ENCODE data around the gene C11orf52.

C11orf52 gene

GRCh38 chr11:111912535-111912934 lies 6.2 kb upstream of the C11orf52 start, which contains the start of gene HSPB2:
HSPB2 (plus strand) TSS chr11:111912734; CDS start chr11:111912830, 96 bp downstream.
- FAIRE-seq = no peak

DNA sequence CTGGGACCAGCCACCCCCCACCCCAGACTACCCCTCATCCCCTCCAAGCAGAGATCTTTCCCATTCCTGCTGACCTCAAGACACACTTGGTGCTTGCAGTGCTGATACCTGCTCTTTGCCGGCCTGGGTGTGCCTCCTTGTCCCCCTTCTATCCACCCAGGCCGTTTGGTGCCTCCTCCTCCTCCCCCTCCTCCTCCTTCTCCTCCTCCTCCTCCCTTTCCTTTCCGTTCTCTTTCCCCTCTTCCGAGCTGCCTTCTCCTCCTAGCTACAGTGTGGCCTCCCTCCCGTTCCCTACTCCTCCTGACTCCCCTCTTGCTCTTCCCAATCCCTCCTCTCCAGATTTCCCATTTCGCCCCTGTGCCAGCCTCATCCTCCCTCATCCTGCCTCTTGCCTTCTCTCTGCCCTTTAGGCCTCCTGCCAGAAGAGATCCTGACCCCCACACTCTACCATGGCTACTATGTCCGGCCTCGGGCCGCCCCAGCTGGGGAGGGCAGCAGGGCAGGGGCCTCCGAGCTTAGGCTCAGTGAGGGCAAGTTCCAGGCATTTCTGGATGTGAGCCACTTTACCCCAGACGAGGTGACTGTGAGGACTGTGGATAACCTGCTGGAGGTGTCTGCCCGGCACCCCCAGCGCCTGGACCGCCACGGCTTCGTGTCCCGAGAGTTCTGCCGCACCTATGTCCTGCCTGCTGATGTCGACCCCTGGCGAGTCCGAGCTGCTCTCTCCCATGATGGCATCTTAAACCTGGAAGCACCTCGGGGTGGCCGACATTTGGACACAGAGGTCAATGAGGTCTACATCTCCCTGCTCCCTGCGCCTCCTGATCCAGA lies 5.5 kb upstream of the C11orf52 start:
- TF ChIP-seq POU2F2 (IDR thresholded peaks at IDR 0.05; ENCODE audit: low read depth, low read length) (no peak), POLR2A (IDR thresholded peaks at IDR 0.05; ENCODE audit: low read depth, low read length) (no peak), PAX5 (IDR thresholded peaks at IDR 0.05; ENCODE audit: insufficient read depth, low read length, severe bottlenecking) (no peak), POLR2AphosphoS5 (IDR thresholded peaks at IDR 0.05; ENCODE audit: low read depth, low read length) (no peak), TAF1 (IDR thresholded peaks at IDR 0.05; ENCODE audit: low read depth, low read length) (no peak), SPI1 (IDR thresholded peaks at IDR 0.05; ENCODE audit: low read depth, low read length) (no peak)
- no peak for DNase-seq (ENCODE audit: insufficient read length, low spot score)
- no peak for FAIRE-seq

More at GRCh38 chr11:111912535-111912934, 6.2 kb upstream of the C11orf52 start, which contains the start of gene HSPB2:
- no peak for TF ChIP-seq POLR2A (IDR thresholded peaks at IDR 0.05; ENCODE audit: low read depth, low read length)
- no peak for TF ChIP-seq SPI1 (IDR thresholded peaks at IDR 0.05; ENCODE audit: low read depth, low read length)
- TF ChIP-seq POLR2AphosphoS5 (IDR thresholded peaks at IDR 0.05; ENCODE audit: low read depth, low read length) = no peak
- no peak for DNase-seq (ENCODE audit: insufficient read length, low spot score)

- no peak for TF ChIP-seq POU2F2 (IDR thresholded peaks at IDR 0.05; ENCODE audit: low read depth, low read length)
- TF ChIP-seq SPI1 (IDR thresholded peaks at IDR 0.05; ENCODE audit: low read depth, low read length) = no peak
- TF ChIP-seq POLR2AphosphoS5 (IDR thresholded peaks at IDR 0.05; ENCODE audit: low read depth, low read length) = no peak
- no peak for TF ChIP-seq POLR2A (IDR thresholded peaks at IDR 0.05; ENCODE audit: low read depth, low read length)
- TF ChIP-seq TAF1 (IDR thresholded peaks at IDR 0.05; ENCODE audit: low read depth, low read length) = no peak
- TF ChIP-seq PAX5 (IDR thresholded peaks at IDR 0.05; ENCODE audit: insufficient read depth, low read length, severe bottlenecking) = no peak
- FAIRE-seq (no peak), DNase-seq (ENCODE audit: insufficient read length, low spot score) (no peak)
These were observed 4.7 kb upstream of the C11orf52 start for GRCh38 chr11:111913997-111914396.

DNA sequence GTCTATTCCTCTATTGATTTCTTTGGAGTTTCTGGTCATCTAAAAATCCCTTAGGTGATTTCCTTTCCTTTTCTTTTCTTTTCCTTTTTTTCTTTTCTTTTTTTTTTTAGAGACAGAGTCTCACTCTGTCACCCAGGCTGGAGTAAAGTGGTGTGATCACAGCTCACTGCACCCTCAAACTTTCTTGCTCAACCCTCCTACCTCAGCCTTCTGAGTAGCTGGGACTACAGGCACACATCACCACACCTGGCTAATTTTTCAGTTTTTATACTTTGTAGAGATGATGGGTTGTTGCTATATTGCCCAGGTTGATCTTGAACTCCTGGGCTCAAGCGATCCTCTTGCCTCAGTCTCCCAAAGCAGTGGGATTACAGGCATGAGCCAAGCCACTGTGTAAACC lies 1.9 kb upstream of the C11orf52 start:
- DNase-seq (ENCODE audit: insufficient read length, low spot score) (no peak), FAIRE-seq (no peak)
- TF ChIP-seq POLR2AphosphoS5 (IDR thresholded peaks at IDR 0.05; ENCODE audit: low read depth, low read length) (no peak), POU2F2 (IDR thresholded peaks at IDR 0.05; ENCODE audit: low read depth, low read length) (no peak), PAX5 (IDR thresholded peaks at IDR 0.05; ENCODE audit: insufficient read depth, low read length, severe bottlenecking) (no peak), POLR2A (IDR thresholded peaks at IDR 0.05; ENCODE audit: low read depth, low read length) (no peak), SPI1 (IDR thresholded peaks at IDR 0.05; ENCODE audit: low read depth, low read length) (no peak), TAF1 (IDR thresholded peaks at IDR 0.05; ENCODE audit: low read depth, low read length) (no peak)

DNA sequence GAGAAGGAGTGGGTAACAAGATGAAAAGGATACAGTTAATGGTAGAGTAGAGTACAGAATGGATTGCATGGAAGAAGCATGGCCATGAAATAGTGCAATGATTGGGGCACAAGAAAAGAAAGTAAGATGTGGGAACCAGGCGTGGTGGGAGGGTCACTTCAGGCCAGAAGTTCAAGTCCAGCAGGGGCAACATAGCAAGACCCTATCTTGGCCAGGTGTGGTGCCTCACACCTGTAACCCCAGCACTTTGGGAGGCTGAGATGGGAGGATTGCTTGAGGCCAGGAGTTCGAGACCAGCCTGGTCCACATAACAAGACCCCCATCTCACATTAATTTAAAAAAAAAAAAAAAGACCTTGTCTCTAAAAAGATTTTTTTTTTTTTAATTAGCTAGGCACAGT lies 1.4 kb upstream of the C11orf52 start:
- no peak for TF ChIP-seq TAF1 (IDR thresholded peaks at IDR 0.05; ENCODE audit: low read depth, low read length)
- TF ChIP-seq POLR2AphosphoS5 (IDR thresholded peaks at IDR 0.05; ENCODE audit: low read depth, low read length) = no peak
- no peak for TF ChIP-seq POU2F2 (IDR thresholded peaks at IDR 0.05; ENCODE audit: low read depth, low read length)
- no peak for TF ChIP-seq SPI1 (IDR thresholded peaks at IDR 0.05; ENCODE audit: low read depth, low read length)
- no peak for TF ChIP-seq POLR2A (IDR thresholded peaks at IDR 0.05; ENCODE audit: low read depth, low read length)
- TF ChIP-seq PAX5 (IDR thresholded peaks at IDR 0.05; ENCODE audit: insufficient read depth, low read length, severe bottlenecking) = no peak
- no peak for DNase-seq (ENCODE audit: insufficient read length, low spot score)
- FAIRE-seq = no peak

GRCh38 chr11:111917788-111918187 lies 925 bp upstream of the C11orf52 start:
- FAIRE-seq = no peak
- no peak for TF ChIP-seq POLR2A (IDR thresholded peaks at IDR 0.05; ENCODE audit: low read depth, low read length)
- no peak for TF ChIP-seq TAF1 (IDR thresholded peaks at IDR 0.05; ENCODE audit: low read depth, low read length)
- TF ChIP-seq PAX5 (IDR thresholded peaks at IDR 0.05; ENCODE audit: insufficient read depth, low read length, severe bottlenecking) = no peak
- TF ChIP-seq POU2F2 (IDR thresholded peaks at IDR 0.05; ENCODE audit: low read depth, low read length) = no peak
- TF ChIP-seq SPI1 (IDR thresholded peaks at IDR 0.05; ENCODE audit: low read depth, low read length) = no peak
- no peak for TF ChIP-seq POLR2AphosphoS5 (IDR thresholded peaks at IDR 0.05; ENCODE audit: low read depth, low read length)
- no peak for DNase-seq (ENCODE audit: insufficient read length, low spot score)

DNA sequence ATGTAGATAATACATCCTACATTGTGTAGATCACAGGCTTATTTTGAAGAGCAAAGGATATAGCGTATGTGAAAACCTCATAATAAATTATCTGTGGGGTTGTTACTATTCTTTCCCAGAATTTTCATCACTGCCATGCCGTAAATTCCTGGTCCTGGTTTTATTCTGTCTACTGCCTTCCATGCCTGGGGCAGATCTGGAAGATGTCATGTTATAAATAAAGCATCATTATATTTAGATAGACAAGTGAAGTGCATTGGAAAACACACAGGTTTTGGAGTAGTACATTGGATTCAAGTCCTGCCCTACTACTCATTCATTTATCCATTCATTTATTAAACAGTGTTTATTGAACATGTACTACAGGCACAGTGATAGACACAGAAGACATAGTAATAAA lies 2.2 kb downstream of the C11orf52 start:
- FAIRE-seq (no peak), DNase-seq (ENCODE audit: insufficient read length, low spot score) (no peak)
- TF ChIP-seq SPI1 (IDR thresholded peaks at IDR 0.05; ENCODE audit: low read depth, low read length) (no peak), POLR2AphosphoS5 (IDR thresholded peaks at IDR 0.05; ENCODE audit: low read depth, low read length) (no peak)

GRCh38 chr11:111921541-111922230 lies 3.0 kb downstream of the C11orf52 start:
- FAIRE-seq = no peak
- no peak for DNase-seq (ENCODE audit: insufficient read length, low spot score)
- TF ChIP-seq PAX5 (IDR thresholded peaks at IDR 0.05; ENCODE audit: insufficient read depth, low read length, severe bottlenecking) = no peak
- no peak for TF ChIP-seq POU2F2 (IDR thresholded peaks at IDR 0.05; ENCODE audit: low read depth, low read length)
- TF ChIP-seq SPI1 (IDR thresholded peaks at IDR 0.05; ENCODE audit: low read depth, low read length) = no peak
- TF ChIP-seq POLR2A (IDR thresholded peaks at IDR 0.05; ENCODE audit: low read depth, low read length) = no peak
- no peak for TF ChIP-seq TAF1 (IDR thresholded peaks at IDR 0.05; ENCODE audit: low read depth, low read length)
- no peak for TF ChIP-seq POLR2AphosphoS5 (IDR thresholded peaks at IDR 0.05; ENCODE audit: low read depth, low read length)

GRCh38 chr11:111922803-111923202 lies 4.1 kb downstream of the C11orf52 start:
- TF ChIP-seq POLR2AphosphoS5 (IDR thresholded peaks at IDR 0.05; ENCODE audit: low read depth, low read length) (no peak), PAX5 (IDR thresholded peaks at IDR 0.05; ENCODE audit: insufficient read depth, low read length, severe bottlenecking) (no peak), SPI1 (IDR thresholded peaks at IDR 0.05; ENCODE audit: low read depth, low read length) (no peak), TAF1 (IDR thresholded peaks at IDR 0.05; ENCODE audit: low read depth, low read length) (no peak), POLR2A (IDR thresholded peaks at IDR 0.05; ENCODE audit: low read depth, low read length) (no peak), POU2F2 (IDR thresholded peaks at IDR 0.05; ENCODE audit: low read depth, low read length) (no peak)
- no peak for DNase-seq (ENCODE audit: insufficient read length, low spot score)
- FAIRE-seq = no peak
